H1 (cell line): ENCODE measurements around the gene INVS.

ENCODE experiments used
- HDAC2 ChIP-seq, 2 experiments: fragments of 300-600 bp in 1 of 2; sonication (generic) in 1 of 2; IDR thresholded peaks; 2 replicates each; pipeline ENCODE4 v1.6.1; 2011 to 2012; ENCODE audit warnings: low read depth in 2 of 2, low read length in 2 of 2, mild to moderate bottlenecking in 2 of 2, moderate library complexity in 2 of 2, borderline replicate concordance in 1 of 2, inconsistent platforms in 1 of 2
- MAFK ChIP-seq: IDR thresholded peaks from 2 replicates; pipeline ENCODE4 v1.6.1; 2012; ENCODE audit warnings: low read depth, mild to moderate bottlenecking, improper control_type of control experiment, low read length
- TAF1 ChIP-seq: IDR thresholded peaks from 2 replicates; pipeline ENCODE4 v1.6.1; 2011; ENCODE audit warnings: mild to moderate bottlenecking, low read depth, low read length
- TF ChIP-seq, protein P1 (sequence below), 3 experiments: IDR thresholded peaks; 1 replicate in 2 of 3; 2 replicates in 1 of 3; pipeline versions ENCODE4 v1.5.1 to v1.6.1; 2011; ENCODE audit warnings: low read length in 3 of 3, mild to moderate bottlenecking in 3 of 3, inconsistent platforms in 2 of 3, low read depth in 1 of 3, moderate library complexity in 1 of 3; ENCODE audit not compliant: insufficient read depth in 1 of 3; ENCODE audit errors: control extremely low read depth in 1 of 3
- TF ChIP-seq, protein P2 (sequence below): IDR thresholded peaks from 2 replicates; pipeline ENCODE4 v1.6.1; 2011; ENCODE audit warnings: low read length, improper control_type of control experiment

DNA sequence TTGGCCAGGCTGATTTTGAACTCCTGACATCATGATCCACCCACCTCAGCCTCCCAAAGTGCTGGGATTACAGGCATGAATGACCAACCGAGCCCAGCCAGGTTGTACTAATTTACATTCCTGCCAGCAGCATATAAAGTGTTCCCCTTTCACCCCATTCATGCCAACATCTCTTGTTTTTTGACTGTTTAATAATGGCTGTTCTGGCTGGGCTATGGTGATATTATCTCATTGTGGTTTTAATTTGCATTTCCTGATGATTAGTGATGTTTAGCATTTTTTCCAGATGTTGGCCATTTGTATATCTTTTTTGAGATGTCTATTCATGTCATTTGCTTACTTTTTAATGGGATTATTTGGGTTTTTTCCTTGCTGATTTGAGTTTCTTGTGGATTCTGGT, 87.3 kb downstream of the INVS start:
- TF ChIP-seq HDAC2 (IDR thresholded peaks at IDR 0.05; ENCODE audit: borderline replicate concordance in 1 of 2, low read depth in 2 of 2, low read length in 2 of 2) (no peak), MAFK (no peak), TAF1 (no peak)
- TF ChIP-seq, protein P1, sequence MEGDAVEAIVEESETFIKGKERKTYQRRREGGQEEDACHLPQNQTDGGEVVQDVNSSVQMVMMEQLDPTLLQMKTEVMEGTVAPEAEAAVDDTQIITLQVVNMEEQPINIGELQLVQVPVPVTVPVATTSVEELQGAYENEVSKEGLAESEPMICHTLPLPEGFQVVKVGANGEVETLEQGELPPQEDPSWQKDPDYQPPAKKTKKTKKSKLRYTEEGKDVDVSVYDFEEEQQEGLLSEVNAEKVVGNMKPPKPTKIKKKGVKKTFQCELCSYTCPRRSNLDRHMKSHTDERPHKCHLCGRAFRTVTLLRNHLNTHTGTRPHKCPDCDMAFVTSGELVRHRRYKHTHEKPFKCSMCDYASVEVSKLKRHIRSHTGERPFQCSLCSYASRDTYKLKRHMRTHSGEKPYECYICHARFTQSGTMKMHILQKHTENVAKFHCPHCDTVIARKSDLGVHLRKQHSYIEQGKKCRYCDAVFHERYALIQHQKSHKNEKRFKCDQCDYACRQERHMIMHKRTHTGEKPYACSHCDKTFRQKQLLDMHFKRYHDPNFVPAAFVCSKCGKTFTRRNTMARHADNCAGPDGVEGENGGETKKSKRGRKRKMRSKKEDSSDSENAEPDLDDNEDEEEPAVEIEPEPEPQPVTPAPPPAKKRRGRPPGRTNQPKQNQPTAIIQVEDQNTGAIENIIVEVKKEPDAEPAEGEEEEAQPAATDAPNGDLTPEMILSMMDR (IDR thresholded peaks at IDR 0.05; ENCODE audit: control extremely low read depth in 1 of 3, insufficient read depth in 1 of 3, low read depth in 1 of 3, low read length in 3 of 3) = no peak
- TF ChIP-seq, protein P2, sequence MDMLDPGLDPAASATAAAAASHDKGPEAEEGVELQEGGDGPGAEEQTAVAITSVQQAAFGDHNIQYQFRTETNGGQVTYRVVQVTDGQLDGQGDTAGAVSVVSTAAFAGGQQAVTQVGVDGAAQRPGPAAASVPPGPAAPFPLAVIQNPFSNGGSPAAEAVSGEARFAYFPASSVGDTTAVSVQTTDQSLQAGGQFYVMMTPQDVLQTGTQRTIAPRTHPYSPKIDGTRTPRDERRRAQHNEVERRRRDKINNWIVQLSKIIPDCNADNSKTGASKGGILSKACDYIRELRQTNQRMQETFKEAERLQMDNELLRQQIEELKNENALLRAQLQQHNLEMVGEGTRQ = no peak
